Middle frontal gyrus (tissue), 1 donor: ENCODE results near the gene ADI1.
"Not testable (repeated sequence)": the region's sequence is repeated elsewhere in the genome, so short reads cannot be mapped to it uniquely, and the experiment has no call there.

Experiments used
- DNase-seq: peaks from one replicate; pipeline ENCODE4 v3.0.0-alpha.2; 2015; ENCODE audit warnings: low spot score; ENCODE audit errors: extremely low spot score

ADI1 gene

DNA sequence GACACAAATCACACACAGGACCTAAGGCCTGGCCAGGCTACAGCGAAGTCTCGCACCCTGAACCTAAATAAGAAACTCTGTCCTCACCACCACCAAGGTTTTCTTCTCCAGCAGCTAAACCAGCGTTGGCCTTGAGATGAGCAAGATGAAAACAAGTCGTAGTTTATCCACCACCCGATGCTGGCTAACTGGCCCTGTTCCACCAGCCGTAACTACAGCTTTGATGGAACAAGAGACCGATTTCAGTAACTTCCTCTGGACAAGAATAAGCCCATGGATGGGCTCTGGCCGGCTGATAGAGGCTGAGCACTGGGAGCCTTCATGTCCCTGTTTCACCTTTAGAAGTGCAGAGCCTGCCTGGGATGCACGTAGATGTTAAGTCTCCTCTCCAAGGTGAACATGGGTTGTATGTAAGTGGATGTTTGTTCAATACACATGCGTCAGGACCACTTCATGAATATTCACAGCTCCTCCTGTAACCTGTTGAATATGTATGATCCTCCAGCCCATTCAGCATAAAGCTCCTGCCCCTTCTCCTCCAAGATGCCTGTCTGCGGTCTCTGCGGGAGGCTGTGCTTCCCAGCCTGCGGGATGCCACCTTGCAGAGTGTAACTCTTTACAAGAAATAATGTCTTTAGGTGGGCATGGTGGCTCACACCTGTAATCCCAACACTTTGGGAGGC is 24.2 kb downstream of the ADI1 start:
- no peak for DNase-seq

DNA sequence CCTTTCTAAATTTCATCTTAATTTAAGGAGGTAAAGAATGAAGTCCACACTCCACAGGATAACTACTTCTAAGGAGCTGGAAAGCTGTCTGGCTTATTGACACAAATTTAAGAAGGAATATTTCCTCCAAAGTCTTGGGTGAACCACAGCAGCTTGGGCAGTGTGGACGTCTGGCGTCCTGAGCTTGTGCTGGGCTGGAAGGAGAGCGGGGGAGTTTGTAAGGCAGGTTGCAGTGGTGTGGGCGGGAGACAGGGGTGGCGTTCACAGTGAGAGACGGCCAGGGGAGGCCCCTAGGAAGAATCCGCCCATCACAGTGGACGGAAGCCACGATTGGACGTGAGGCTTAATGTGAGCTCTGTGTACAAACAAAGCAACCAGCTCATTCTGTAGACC is 25.7 kb downstream of the ADI1 start:
- DNase-seq, result no peak

DNA sequence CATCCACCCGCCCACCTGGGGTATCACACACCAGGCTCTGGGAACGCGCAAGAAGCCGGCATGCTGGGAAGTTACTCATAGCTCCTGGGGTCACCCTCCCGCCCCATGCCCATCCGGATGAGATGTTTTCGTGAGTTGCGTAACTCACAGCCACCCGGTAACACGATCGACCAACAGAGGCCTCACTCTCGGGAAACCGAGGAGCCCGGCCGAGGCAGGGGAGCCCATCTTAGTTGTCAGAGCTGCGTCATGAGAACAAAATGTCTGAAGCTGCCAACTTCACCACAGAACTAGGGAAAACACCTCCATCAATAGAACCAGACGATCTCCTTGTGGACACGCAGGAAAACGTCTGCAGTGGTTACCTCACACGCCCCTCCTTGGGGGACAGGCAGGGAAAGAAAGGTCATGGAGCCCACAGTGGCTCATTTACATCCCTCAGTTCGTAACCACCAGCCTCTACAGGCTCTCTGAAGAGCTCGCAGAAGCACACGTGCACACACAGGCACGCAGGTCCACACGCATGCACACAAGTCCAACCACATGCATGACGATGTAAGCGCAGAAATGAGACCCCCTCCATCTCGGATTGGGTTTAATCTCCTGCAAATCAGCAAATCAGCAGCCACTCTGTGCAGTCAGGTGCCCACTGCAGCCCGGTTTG is 26.2 kb downstream of the ADI1 start:
- DNase-seq, result no peak

DNA sequence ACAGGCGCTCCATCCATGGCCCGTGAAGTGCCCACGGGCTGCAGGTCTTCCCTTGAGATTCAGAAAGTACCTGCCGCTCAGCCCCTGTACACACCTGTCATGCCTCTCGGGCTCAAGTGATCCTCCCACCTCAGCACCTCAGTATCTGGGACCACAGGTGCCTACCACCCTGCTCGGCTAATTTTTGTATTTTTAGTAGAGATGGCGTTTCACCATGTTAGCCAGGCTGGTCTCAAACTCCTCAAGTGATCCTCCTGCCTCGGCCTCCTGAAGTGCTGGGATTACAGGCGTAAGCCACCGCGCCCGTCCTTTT is 26.9 kb downstream of the ADI1 start:
- not testable (repeated sequence) for DNase-seq

DNA sequence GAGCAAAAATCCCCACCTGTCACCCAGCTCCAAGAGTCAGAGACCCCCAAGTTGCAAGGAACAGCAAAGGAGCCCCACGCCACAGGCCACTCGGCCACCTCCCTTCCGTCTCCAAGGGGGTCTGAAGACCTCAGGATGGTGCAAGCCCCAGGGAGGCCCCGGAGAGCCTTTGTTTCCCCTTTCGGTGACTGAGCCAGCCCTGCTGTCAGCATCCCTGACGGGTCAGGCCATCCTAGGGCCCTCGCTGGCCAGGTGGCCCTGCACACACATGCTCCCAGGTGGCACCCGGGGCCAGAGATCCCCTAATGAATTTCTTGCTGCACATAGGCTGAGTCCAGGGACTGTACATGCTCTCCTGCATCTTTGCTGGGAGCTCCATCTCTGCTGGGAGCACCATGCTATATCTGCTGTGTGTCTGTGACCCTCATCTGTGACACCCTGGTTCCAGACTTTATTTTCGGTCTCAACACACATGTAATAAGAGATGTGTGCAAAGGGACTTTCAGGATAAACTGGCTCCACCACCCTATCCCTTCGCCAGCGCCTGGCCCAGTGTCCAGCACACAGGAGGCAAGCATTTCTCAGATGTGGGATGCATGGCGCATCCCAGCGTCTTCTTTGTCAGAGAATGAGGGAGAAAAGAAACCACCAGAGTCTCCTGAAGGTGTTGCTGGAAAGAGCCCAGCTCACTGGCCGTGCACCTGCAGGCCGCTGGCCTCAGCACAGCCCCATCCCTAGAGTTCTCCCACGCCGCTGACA is 27.4 kb downstream of the ADI1 start:
- no peak for DNase-seq

DNA sequence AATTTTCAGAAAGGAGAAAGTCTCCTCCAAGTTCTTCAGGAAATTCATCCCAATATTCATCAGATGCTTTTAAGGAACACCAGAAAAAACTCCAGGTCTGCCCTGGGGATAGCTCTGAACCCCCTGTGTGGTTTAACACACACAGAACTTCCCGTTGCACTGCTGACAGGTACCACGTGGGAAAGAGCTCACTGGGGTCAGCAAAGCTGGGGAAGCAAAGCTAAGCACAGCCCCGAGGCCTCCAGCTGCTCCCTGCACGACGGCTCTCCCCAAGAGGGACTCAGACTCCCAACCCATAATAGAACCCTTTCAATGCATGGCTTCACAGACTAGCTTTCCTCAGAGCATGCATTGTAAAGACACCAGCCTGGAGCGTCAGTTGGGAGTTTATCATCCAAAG is 28.0 kb downstream of the ADI1 start:
- no peak for DNase-seq

DNA sequence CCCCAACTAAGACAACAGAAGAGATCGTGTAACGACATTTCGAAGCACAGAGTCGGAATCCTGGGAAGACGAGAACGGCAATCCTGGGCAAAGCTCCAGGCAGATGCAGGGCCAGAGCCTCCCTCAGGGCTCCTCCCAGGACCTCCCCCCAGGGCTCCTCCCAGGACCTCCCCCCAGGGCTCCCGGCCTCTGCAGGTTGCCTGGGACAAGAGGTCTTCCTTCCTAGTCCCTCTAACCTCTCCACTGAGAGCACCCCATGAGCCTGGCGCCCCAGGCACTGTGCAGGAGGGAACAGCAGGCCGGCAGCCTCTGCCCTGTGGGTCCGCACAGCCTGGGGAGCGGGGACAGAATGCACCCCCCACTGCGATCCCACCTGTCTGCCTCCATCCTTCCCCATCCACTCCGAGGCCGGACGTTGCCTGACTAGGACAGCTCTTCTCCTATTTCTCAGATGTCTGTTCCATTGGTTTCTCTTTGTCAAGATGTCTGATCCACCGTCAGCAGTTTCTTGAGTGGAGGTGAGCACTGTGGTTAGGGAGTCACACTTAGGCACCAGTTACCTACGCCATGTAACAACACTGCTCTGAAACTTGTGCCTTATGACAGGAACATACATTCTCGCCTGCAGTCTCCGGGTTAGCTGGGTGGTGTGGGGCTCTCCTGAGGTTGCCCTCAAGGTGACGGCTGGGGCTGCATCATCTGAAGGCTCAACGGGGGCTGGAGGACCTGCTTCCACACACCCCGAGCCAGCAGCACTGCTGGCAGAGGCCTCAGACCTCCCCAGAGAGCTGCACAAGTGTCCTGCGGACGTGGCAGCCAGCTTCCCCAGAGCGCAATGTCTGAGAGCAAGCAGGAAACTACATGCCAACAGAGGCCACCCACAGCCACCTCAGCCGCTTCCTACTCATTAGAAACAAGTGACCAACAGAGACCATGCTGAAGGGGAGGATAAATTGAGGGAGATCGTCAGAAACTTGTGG is 28.9 kb downstream of the ADI1 start:
- DNase-seq, result no peak

DNA sequence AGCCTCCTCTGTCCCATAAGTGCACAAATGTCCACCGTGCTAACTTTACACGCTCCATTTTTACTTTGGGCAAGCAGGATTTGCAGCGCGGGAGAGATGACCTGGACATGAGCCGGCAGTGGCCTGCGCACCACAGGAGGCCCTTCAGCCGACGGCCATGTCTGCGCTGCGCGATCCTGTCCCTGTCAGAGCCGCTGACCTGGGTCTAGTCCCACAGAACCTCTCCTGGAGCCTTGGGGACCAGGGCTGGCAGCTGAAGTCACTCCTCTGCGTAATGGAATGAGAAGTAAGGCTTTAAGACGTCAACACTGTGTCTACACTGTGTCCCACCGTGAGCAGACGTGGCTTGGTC is 29.6 kb downstream of the ADI1 start:
- DNase-seq, result no peak

DNA sequence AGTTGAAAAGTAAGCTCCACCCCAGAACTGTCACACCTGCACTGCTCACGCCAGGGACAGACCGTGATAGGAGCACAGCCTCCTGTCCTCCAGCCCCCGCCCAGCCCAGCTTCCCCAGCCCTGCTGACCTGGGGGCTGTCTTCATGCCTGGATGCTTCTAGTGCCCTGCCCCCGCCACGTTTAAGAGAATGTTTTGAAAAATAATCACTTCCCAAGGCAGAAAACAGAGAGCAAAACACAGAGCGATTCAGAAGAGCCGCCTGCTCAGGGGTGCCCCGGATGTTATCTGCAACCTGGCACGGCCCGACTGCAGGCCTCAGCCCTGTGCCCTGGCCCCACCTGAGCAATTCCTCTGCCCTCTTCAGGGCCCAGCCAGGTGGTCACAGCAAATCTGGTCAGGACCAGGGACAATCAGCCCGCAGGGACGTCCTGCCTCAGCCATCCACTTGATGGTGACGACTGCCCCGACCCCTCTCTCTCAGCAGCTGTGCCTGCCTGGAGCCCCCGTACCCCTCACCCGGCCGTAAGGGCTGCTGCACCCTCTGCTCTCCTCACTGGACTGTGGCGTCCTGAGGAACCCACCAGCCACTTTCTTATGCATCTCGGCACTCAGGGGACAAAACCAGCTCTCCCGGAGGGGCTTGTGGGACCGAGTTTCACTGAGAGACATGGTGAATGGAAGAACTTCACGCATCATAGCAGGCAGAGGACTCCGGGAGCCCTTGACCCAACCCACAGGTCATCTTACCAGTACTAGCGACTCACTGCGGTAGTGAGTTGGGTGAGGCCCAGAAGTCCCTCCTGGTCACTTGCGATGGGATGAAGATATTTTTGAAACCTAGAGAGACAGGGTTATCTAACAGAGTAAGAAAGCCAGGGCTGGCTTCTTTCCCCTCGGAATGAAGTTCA is 30.2 kb downstream of the ADI1 start:
- no peak for DNase-seq

DNA sequence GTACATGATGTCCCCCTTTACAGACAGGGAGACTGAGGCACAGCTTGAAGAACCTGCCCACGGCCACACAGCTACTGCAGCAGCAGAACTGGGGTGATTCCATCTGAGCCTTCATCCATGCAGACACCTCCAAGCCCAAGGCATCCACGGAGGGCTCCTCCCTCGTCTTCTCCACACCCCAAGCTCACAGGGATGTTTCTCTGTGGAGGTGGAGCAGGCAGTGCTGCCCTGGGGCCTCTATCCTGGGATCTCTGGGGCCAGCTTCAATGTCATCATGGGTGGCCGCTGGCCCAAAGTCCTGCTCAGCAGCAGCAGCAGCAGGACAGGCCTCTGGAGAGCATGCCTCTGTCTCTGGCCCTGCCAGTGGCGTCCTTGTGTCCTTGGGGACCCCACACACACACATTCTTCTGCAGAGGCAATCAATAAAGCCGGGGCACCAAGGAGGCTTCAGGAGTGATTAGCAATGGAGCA is 31.2 kb downstream of the ADI1 start:
- no peak for DNase-seq

DNA sequence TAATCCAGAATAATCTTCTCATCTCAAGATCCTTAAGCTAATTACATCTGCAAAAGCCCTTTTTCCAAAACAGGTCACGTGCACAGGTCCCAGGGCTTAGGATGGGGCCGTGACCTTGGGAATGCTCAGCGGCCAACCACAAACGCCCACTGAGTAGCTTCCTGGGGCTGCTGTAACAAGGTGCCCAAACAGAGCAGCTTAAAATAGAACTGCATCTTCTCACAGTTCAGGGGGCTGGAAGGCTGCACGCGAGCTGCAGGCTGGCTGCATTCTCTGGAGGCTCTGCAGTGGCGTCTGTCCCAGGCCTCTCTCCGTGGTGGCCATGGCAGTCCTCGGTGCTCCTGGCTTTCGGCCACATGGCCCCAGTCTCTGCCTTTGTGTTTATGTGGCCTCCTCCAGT is 31.9 kb downstream of the ADI1 start:
- DNase-seq, result no peak

DNA sequence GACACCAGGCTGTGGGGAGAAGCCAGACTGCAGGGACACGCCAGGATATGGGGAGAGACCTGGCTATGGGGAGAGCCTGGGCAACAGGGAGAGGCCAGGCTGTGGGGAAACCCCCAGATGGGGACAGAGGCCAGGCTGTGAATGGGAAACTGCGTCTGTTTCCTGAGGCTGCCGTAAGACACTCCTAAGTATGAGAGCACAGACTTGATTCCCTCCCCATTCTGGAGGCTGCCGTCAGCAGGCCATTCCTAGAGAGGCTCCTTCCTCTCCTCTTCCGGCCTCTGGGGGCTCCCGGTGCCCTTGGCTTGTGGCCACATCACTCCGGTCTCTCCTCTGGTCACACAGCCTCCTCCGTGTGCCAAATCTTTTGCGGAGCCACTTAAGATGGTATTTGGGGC is 32.3 kb downstream of the ADI1 start:
- no peak for DNase-seq

DNA sequence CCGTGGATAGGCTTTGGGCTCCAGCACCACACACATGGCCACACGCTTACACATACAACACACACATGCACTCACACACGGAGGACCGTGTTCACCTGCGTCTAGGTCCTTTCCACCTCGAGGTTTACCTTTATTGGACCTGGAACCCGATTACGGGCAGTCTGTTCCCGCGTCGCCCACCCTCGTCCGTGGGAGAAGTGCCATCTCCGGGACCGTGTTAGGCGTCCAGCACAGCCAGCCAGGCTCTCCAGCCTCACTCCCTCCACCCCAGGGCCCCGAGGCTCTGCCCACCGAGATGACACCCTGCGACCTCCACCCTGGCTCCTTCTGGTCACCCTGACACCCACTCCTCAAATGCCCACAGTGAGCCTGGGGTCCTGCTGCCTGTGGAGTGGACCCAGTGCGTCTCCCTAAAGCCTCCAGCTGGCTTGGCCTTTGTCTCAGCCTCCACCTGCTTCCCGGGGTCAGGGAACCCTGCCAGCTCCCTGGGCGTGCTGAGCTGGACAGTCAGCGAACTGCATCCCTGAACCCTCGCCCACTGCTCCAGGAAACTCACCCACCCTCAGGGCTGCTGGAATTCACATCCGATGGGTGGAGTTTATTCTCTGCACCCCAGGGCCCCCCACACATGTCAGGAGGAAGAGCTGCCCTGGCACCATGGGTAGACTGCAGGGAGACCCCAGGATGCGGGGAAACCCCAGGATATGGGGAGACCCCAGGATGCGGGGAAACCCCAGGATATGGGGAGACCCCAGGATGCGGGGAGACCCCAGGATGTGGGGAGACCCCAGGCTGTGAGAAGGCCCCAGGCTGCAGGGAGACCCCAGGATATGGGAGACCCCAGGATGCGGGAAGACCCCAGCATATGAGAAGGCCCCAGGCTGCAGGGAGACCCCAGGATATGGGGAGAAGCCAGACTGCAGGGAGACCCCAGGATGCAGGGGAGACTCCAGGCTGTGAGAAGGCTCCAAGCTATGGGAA is 33.0 kb downstream of the ADI1 start:
- DNase-seq, result no peak

DNA sequence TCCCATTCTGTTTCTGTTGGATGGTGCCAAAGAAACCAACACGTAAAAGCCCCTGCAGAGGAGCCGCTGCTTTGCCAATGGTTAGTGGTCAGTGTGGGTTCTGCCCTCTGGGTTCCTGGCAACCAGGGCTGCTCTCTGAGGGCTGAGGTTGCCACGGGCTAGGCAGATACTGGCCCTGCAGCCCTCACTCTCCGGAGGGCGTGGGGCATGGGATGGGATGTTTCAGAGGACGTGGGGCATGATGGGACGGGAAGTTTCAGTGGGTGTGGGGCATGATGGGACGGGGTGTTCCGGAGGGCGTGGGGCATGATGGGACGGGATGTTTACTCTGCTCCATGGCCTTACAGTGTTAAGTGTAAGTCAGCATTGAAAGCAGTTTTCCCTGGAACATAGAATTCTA is 34.2 kb downstream of the ADI1 start:
- DNase-seq, result no peak

DNA sequence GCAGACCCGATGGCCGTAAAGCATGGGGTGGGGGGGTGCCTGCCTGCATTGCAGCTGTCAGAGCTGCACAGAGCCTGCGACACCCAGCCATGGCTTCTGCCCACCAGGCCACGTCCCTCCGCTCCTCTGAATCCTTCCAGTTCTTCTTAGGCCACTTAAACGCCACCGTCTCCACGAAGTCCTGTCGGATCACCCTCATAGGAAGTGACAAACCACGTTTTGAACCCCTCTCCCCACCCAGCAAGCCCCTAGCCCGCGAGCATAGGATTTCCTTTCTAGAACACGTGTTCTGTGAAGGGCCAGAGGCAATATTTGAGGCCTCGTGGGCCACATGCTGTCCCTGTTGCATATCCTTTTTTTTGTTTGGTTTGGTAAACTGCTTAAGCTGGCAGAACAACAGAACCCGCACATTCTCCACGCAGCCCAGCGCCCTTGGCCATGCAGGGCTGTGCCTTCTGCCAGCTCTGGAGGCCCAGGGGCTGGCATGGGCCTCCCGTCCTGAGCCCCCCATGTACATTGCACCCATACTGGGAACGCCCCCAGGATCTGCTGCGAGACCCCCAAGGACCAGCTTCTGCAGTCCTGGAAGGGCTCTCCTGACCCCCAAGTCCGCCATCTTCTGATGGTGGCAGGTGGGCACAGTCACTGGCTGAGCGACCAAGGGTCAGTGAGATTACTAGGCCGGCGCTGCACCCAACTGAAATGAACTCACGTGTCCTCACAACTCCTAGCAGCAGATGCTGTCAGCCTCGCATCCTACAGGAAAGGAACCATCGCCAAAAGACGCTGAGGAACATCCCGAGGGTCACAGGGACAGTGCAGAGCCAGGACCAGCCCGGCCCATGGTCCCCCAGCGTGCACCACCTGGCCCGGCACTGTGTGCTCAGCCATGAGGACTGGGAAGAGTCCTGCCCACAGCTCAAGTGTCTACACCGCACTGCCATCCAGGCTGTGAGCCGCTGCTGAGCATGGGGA is 35.1 kb downstream of the ADI1 start:
- no peak for DNase-seq

DNA sequence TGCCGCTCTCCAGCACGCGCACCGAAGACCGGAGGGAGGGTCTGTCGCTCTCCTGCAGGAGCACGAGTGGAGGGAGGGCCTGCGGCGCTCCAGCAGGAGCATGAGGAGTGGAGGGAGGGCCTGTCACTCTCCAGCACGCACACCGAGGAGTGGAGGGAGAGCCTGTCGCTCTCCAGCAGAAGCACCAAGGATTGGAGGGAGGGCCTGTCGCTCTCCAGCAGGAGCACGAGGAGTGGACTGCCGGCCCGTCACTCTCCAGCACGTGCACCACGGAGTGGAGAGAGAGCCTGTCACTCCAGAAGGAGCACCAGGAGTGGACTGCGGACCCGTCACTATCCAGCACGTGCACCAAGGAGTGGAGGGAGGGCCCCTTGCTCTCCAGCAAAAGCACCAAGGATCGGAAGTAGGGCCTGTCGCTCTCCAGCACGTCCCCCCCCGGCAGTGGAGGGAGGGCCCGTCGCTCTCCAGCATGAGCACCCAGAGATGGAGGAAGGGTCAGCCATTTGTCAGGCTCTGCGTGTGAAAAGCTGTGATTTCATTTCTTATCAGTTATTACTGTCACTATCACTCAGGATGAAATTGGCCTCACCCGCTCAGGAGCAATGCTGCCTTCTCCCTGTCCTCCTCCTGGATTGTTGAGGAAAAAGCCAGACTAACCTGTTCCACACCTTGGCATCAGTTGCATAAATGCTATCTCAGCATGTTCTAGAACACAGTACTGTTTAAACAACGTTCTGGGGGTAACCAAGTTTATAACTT is 35.9 kb downstream of the ADI1 start:
- DNase-seq, result no peak

DNA sequence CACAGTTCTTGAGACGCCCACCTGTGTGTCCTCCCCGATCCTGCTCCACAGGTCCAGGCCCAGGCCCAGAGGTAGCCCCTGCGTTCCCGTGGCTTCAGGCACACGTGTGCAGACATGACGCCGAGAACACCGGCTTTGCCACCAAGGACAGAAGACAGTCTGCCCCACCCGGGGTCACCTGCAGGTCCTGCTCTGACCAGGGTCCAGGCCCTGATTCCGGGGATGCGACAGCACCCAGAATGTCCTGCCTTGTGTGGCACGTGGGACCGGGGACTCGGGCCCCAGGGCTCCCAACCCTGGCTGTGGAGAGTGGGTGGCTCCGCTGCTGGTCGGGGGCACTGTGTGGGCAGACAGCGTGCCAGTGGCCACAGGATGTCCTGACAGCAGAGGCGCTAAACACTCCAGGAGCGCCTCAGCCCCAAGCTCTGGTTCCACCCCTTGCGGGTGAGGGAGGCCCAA is 36.9 kb downstream of the ADI1 start:
- no peak for DNase-seq
